HG02763 (cell line): Measurements from ENCODE around the gene GDPD4.

Source experiments
- ATAC-seq: cut with Tn5 transposase; IDR thresholded peaks from one replicate; pipeline ENCODE4 v1.9.1; 2021; ENCODE audit warnings: mild to moderate bottlenecking, moderate library complexity; ENCODE audit not compliant: unreplicated experiment

Gene GDPD4

DNA sequence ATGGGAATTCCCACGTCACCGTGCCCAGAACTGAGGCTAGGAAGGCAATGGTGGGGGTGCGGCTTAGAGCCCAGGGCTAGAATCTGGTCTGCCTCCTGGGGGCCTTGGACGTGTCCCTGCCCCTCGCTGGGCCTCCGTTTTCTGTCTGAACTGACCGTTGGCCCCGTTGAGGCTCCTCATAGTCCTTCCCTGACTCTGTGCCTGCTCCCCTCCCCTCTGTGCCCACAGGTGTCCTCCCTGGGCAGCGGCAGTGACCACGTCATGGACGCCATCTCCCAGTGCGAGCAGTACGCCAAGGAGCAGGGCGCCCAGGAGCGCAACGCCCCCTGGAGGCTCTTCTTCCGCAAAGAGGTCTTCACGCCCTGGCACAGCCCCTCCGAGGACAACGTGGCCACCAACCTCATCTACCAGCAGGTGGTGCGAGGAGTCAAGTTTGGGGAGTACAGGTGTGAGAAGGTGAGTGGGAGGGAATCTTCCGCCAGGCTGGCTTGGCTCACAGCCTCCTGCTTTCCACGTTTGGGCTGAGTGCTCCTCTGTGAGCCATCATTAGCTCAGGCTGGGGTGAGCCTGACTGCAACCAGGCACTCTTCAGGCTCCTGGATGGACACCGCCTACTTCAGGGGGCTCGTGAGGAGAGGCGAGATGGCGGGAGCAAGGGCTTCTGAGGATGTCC, 109.5 kb downstream of the GDPD4 start:
- no peak for ATAC-seq

DNA sequence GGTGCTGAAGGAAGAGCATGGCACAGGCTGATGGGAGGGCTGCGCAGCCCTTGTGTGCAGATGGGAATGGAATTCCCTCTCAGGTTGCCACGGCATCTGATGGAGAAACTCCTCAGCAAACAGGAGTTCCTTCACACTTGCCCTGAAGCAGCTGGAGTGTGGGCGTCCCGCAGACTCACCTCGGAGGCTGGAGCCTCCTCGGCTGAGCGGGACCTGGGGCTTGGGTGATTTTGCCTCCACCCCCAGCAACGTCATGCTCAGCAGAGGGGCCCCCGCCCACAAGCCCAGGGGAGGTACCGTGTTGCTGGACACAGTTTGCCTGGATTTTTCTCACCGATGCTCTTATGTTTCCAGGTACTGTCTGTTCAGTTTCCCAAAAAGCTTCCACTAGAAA, 110.1 kb downstream of the GDPD4 start:
- no peak for ATAC-seq

DNA sequence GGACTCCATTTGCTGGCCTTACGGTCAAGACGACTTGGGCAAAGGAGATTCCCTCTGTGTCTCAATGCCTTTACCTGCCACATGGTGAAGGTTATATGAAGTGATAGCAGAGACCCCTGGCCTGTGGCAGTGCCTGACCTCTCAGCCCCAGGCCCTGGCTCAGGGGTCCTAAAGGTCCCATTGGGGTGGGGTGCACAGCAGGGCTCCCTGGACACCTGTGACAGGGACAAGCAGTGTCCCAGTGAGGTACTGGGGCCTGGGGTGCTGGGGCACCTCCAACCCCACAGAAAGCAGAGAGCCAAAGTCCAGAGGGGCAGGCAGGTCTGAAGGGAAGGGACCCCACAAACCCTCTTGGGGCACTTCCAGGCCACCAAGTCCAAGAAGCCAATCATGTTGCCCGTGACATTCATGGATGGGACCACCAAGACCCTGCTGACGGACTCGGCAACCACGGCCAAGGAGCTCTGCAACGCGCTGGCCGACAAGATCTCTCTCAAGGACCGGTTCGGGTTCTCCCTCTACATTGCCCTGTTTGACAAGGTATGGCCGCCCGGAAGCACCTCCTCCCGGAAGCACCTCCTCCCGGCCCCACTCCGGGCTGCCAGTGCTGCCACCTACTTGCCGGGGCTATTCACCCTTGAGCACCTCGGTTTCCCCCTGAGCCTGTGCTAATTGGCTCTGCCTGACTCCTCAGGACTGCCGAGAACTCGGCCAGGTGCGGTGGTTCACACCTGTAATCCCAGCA, 111.0 kb downstream of the GDPD4 start:
- ATAC-seq, result no peak

DNA sequence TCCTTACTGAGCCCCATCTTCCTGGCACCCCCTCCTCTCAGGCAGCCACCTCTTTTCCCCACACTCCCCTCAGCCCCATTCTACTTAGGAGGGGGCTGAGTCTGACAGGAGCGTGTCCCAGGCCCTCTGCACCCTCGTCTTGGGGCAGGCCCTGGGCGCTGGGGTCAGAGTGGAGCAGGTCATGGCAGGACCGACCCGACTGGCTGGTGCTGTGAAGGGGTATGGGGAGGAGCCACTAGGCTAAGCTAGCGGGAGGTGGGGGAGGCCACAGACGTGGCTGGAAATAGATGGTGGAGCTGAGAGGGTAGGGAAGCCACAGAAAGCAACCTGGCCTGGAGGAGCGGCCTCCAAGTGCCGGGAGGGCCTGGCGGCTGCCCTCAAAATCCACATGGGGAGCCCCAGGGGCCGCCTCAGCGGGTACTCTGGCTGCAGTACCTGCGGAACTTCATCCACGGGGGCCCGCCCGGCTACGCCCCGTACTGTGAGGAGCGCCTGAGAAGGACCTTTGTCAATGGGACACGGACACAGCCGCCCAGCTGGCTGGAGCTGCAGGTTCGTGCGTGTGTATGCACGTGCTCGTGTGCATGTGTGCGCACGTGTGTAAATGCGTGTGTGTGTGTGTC, 111.8 kb downstream of the GDPD4 start:
- ATAC-seq, result no peak

DNA sequence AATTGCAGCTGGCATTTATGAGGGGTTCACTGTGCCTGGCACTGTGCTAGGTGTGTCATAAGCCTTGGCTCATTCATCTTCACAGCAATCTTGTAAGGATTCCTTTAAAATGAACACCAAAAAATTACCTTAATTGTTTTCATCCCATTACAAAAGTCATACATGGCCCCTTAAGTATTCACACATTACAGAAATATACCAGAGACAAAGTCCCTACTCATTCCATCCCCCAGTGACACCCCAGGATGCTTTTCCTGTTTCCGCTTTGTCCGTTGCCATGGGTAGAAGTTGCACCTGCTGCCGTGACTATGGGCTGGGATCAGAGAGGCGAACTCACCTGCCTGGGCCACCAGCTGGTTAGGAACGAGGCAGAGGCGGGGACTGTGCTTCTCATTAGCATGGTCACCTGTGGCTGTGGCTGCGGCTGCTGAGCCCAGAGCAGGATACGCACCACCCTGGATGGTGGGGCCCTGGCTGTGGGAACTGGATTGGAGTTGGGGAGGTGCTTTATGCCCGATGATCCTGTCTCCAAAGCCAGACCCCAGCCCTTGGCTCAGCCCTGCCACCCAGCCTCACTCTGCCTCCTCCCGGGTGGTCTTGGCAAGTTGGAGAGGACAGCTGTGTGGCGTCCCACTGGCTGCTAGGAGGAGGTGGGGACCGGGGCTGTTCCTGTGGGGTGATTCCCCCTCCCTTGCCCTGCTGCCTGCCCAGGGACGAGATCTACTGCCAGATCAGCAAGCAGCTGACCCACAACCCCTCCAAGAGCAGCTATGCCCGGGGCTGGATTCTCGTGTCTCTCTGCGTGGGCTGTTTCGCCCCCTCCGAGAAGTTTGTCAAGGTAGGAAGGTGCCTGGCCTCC, 112.6 kb downstream of the GDPD4 start:
- no peak for ATAC-seq

DNA sequence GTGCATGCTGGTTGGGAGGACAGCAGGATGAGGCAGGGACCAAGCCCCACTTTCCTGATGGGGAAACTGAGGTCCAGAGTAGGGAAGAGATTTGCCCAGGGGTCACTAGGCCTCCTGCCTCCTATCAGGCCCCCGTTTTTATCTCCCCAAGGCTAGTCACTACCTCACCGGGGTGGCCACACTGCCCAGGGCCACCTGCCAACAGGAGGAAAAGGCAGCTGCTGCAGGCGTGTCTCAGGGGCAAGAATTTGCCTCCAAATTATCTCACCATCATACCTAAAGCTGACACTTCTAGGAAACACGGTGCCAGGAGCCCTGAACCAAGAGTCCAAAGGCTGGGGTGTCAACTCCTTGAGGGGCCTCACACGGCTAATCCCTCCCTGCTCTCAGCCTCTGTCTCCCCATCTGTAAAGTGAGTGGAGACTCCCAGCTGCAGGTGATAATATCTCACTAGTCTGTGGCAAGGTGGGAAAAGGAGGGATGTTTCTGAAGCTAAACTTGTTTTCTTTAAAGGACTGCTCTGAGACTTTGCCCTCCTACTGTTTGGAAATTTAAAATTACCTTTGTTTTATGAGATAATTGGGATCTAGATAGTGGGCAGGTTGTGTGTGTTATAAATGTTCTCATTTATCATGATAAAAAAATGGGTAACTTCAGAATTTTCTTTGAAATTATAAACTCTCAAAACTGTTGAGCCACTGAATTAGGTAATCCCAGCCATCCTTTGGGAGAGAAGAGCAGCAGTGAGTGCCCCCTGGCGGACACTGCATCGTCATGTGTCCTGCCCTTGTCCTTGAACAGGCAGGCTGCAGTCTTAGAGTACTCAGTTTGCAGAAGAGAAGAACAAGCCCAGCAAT, 113.5 kb downstream of the GDPD4 start:
- no peak for ATAC-seq

DNA sequence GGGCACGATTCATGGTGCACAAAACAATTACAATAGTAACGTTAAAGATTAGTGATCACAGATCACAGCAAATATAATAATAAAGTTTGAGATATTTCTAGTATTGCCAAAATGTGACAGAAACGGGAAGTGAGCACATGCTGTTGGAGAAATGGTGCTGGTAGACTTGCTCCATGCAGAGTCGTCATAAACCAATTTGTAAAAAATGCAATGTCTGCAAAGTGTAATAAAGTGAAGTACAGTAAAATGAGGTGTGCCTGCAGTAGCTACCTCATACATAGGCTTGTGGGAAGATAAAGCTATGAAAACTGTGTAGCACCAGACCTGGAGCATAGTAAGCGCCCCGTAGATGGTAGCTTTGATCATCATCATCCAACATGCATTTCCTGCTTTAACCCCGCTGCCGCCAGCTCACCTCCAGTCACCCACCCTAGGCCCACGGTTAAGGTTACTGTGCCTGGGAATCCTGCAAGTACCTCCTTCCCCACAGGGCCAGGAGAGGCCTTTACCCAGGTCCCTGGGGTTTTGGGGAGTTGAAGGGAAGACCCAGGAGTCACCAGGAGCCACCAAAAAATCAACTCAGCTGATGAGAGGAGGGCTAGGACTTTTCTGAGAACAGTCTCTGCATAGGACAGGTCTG, 114.3 kb downstream of the GDPD4 start:
- ATAC-seq, result no peak

DNA sequence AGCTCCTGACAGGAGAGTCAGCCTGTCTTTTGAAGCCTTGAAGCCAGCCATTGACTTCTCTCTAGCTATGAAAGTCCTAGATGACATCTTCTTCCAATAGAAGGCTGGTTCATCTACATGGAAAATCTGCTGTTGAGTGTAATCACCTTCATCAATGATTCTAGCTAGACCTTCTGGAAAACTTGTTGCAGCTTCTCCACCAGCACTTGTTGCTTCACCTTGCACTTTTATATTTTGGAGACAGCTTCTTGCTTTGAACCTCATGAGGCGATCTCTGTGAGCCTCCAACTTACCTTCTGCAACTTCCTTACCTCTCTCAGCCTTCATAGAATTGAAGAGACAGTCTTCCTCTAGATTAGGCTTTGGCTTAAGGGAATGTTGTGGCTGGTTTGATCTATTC, 115.2 kb downstream of the GDPD4 start:
- ATAC-seq, result no peak

DNA sequence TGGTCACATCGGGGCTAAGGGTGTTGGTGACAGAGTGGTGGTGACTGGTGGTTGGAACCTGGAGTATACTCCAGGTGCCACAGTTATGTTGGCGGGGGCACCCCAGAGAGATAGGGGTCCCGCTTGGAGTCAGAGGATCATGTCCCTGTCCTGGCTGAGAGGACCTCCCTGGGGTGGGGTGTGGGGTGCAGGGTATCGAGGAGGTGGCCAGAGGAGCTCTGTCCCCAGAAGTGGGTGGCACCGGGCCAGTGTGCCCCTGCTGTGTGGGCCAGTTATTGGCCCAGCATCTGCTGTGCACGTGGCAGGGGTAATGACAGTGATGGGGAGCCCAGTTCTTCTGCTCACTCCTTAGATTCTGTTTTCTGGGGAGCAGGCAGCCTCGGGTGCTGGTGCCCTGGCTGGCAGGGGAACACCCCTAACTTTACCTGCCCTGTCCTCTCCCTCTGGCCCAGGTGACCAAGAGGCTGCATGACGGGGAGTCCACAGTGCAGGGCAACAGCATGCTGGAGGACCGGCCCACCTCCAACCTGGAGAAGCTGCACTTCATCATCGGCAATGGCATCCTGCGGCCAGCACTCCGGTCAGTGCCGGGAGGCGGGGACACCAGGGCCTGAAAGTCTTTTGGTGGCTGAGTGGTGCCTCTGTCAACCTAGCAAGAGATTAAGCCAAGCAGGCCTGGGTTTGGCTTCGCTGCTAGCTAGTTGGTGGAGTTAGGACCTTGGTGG, 117.2 kb downstream of the GDPD4 start:
- no peak for ATAC-seq

DNA sequence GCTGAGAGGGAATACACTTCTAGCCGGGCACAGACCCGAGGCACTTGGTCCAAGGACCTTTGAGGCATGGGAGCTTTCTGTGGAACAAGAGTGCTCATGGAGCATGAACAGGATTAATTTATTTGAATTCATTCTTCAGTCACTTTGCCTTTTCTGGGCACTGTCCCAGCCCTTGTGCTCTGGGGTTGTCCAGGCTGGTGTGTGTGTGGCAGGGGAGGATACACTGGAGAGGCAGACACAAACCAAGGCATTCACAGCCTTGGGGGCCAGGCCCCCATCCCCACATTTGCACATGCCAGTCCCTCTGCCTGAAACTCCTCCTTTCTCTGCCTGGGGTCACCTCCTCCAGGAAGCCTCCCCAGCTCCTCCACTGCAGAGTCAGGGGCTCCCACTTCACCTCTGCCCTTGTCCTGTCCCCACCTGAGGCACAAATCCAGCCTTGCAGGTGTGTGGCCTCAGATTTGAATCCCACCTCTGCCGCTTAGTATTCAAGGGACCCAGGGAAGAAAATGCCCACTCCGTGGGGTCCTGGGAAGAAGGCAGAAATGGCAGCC, 118.0 kb downstream of the GDPD4 start:
- no peak for ATAC-seq

DNA sequence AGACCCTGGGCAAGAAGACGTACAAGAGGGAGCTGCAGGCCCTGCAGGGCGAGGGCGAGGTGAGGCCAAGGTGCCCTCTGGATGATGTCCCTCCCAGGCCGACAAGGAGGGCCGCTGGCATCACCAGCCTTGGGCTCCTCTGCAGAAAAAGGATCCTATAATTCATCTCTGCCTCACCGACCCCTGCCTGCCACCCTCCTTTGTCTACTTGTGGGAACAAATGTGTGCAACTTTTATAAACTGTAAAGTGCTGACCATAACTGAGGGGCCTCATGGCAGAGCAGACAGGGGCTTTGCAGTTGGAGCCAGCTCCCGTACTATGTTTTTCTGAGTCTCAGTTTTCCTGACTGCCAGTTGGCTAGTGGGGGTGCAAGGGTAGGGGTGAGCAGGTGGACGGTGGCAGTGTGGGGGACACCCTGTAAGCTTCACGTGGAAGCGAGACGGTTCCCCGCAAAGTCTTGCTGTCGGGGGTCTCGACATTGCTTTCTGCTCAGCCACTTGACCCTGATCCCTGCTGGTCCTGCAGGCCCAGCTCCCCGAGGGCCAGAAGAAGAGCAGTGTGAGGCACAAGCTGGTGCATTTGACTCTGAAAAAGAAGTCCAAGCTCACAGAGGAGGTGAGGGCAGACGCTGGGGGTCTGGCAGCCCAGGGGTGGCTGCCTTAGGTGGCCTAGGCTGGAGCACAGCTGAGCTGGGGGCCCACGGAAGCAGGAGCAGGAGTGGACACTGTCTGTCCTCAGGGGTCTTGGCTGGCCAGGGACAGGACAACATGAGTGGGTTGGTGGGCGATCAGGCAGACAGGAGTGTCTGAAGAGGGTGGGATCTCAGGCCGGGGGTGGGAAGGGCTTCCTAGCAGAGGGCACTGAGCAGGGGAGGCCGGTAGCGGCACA, 118.7 kb downstream of the GDPD4 start:
- no peak for ATAC-seq

DNA sequence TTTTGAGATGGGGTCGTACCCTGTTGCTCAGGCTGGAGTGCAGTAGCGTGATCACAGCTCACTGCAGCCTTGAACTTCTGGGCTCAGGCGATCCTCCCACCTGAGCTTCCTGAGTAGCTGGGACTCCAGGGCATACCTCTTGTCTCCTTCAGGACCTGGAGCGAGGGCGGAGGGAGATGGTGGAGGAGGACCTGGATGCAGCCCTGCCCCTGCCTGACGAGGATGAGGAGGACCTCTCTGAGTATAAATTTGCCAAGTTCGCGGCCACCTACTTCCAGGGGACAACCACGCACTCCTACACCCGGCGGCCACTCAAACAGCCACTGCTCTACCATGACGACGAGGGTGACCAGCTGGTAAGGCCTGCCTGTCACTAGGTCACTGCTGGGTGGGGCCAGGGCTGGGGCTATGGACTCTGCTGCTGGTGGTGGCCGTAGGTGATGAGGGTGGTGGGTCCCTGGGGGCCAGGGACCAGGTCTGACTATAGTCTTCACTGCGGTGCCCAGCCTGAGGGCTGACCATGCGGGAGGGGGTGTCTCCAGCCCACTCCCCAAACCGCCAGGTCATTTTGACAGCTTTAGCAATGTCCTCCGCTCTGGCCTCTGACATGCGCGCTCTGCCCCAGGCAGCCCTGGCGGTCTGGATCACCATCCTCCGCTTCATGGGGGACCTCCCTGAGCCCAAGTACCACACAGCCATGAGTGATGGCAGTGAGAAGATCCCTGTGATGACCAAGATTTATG, 119.5 kb downstream of the GDPD4 start:
- ATAC-seq, result no peak

DNA sequence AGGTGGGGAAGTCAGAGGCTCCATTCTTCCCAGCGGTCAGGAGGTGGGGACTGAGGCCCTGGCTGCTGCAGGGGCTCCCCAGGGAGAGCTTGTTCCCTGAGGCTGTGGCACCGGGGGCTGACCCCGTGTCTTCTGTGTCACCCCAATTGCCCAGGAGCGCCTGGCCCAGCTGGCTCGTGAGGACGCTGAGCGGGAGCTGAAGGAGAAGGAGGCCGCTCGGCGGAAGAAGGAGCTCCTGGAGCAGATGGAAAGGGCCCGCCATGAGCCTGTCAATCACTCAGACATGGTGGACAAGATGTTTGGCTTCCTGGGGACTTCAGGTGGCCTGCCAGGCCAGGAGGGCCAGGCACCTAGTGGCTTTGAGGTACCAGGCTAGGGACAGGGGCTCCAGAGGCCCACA, 120.3 kb downstream of the GDPD4 start:
- no peak for ATAC-seq

DNA sequence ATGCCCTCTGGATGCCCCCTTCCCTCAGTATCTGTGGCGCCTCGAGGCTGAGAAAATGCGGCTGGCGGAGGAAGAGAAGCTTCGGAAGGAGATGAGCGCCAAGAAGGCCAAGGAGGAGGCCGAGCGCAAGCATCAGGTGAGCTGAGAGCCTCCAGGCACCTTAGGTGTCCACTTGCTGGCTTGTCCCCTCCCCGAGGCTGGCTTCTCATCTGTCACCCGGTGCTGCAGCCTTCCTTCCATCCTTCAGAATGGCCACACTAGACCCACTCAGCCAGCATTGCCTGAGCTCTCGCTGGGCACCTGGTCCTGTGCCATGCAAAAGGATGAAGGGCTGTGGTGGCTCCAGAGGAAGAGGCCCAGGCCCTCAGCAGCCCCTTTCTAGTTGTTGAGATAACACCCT, 121.1 kb downstream of the GDPD4 start:
- no peak for ATAC-seq

DNA sequence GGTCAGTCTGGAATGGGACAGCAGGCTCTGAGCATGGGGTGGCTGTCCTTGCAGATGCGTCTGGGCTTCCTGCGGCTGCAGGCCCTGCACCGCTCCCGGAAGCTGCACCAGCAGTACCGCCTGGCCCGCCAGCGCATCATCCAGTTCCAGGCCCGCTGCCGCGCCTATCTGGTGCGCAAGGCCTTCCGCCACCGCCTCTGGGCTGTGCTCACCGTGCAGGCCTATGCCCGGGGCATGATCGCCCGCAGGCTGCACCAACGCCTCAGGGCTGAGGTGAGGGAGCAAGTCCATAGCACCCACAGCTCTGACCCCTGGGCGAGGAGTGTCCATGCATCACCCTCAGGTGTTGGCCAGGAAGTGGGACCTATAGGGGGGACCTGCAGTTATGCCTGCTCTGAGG, 121.8 kb downstream of the GDPD4 start:
- ATAC-seq, result no peak

DNA sequence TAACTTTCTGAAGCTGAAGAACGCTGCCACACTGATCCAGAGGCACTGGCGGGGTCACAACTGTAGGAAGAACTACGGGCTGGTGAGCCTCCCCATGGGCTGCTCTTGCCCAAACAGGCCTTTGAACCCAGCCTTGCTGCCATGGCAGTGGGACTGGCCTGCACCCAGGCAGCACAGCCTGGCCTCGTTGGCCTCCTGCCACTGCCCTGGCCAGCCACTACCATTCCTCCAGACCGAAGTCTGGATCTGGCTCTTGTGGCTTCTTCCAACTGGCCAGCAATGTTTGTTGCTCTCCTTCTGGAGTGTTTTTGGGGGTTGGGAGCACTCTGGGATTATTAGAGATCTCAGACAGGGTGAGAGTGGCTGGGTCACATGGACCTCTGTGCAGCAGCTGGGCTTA, 122.4 kb downstream of the GDPD4 start:
- ATAC-seq, result no peak

DNA sequence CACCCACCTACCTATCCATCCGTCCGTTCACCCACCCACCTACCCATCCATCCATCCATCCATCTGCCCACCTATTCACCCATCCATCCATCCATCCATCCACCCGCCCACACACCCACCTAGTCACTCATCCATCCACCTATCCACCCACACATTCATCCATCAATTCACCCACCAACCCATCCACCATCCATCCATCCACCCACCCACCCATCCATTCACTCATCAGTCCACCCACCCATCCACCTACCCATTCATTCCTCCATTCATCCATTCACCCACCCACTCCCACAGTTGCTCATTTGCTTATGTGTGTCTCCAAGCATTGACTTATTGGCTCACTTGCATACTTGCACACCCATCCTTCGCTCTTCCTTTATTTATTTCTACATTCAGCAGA, 123.3 kb downstream of the GDPD4 start:
- ATAC-seq, result no peak
